Ovary (tissue), 9 donors: ENCODE results near the gene MTG1. TPM values are rescaled to one million over a fixed set of nuclear protein-coding genes. Genes with fewer than 3 reads are reported as not detected.

Experiments used
- DNase-seq, 5 donors: peaks; one replicate each; pipeline ENCODE4 v3.0.0-alpha.2; 2019 to 2020
- H3K27ac ChIP-seq, 2 donors: fragments of 200-600 bp; one replicate each; pipeline versions ENCODE4 v1.5.1 to v1.8.0; 2019 to 2022
- H3K27me3 ChIP-seq: fragments of 200-600 bp; one replicate; pipeline ENCODE4 v1.8.0; 2022
- H3K36me3 ChIP-seq: fragments of 200-600 bp; sonication (generic); one replicate; pipeline ENCODE4 v1.5.1; 2019
- H3K4me1 ChIP-seq: one replicate; pipeline ENCODE4 v1.8.1; 2013; ENCODE audit warnings: mild to moderate bottlenecking, moderate library complexity; ENCODE audit not compliant: insufficient read depth
- H3K4me3 ChIP-seq: fragments of 200-600 bp; sonication (generic); one replicate; pipeline ENCODE4 v1.5.1; 2017
- H3K9me3 ChIP-seq, 2 donors: fragments of 200-600 bp in 1 of 2; sonication (generic) in 1 of 2; one replicate each; pipeline versions ENCODE4 v1.5.1 to v1.8.1; 2013 to 2019; ENCODE audit warnings: mild to moderate bottlenecking in 1 of 2, moderate library complexity in 1 of 2
- CTCF ChIP-seq, 3 donors: fragments of 450-650 bp in 2 of 3; fragments of 200-600 bp in 1 of 3; IDR thresholded peaks; one replicate each; pipeline versions ENCODE4 v1.5.1 to v1.8.0; 2016 to 2022; ENCODE audit warnings: antibody characterized with exemption in 3 of 3, mild to moderate bottlenecking in 1 of 3
- EP300 ChIP-seq: sonication (generic); formaldehyde crosslinking; IDR thresholded peaks from one replicate; pipeline ENCODE4 v1.6.1; 2017; ENCODE audit warnings: antibody characterized with exemption
- POLR2A ChIP-seq: fragments of 450-650 bp; IDR thresholded peaks from one replicate; pipeline ENCODE4 v1.6.1; 2017; ENCODE audit warnings: antibody characterized with exemption, mild to moderate bottlenecking, moderate library complexity
- WGBS, 3 donors: extraction: QIAGEN DNeasy Blood & Tissue Kit in 1 of 3; methylation state at CpG; one replicate each; pipeline versions ENCODE4 v1.1.5 to v1.1.7; 2013 to 2017; 5-methylcytosine and 5-hydroxymethylcytosine counted together
- intact Hi-C, 4 donors: fragments of 100-400 bp; cut with DNase I; formaldehyde crosslinking; loops; one replicate each; pipeline versions ENCODE4 v1.11.0 to v1.15.1; 2022 to 2023
- polyA plus RNA-seq, 2 donors: library from polyadenylated mRNA; stranded (reverse); fragments of 200-250 nt in 1 of 2; fragments of 350-450 nt in 1 of 2; fragmentation: Illumina TruSeq in 1 of 2; extraction: RNeasy Lipid Tissue Mini Kit (QIAGEN cat#74804) in 1 of 2; gene quantifications; one replicate each; pipeline ENCODE4 v1.2.3, GENCODE V29; 2013 to 2014
- total RNA-seq, 7 donors: library from RNA; depleted of rRNA in 2 of 7; stranded (reverse); fragments of >200 nt in 2 of 7; fragmentation: NEBNext Ultra II Directional in 3 of 7; extraction: Animal tissue kit (Norgen Biotek cat#: 25700) in 3 of 7; gene quantifications; one replicate each; pipeline versions ENCODE4 v1.1.0 to v1.2.4, GENCODE V29; 2016 to 2023
- donor health status: DM: no; HTN: no; CAD: no; lungs with moderate emphysema.
- donor health status: DM: no; HTN: no; CAD: no.
- donor health status: Bipolar disorder and iron deficiency.
- donor health status: DM: yes; HTN: yes; CAD: no.
- donor health status: DM: no; HTN: no; CAD: no.
- donor health status: DM: yes; HTN: yes; CAD: no.

The MTG1 gene
- total and polyA plus RNA-seq, 9 donors, result 23.1 to 55.1 (median 33.7) TPM

DNA sequence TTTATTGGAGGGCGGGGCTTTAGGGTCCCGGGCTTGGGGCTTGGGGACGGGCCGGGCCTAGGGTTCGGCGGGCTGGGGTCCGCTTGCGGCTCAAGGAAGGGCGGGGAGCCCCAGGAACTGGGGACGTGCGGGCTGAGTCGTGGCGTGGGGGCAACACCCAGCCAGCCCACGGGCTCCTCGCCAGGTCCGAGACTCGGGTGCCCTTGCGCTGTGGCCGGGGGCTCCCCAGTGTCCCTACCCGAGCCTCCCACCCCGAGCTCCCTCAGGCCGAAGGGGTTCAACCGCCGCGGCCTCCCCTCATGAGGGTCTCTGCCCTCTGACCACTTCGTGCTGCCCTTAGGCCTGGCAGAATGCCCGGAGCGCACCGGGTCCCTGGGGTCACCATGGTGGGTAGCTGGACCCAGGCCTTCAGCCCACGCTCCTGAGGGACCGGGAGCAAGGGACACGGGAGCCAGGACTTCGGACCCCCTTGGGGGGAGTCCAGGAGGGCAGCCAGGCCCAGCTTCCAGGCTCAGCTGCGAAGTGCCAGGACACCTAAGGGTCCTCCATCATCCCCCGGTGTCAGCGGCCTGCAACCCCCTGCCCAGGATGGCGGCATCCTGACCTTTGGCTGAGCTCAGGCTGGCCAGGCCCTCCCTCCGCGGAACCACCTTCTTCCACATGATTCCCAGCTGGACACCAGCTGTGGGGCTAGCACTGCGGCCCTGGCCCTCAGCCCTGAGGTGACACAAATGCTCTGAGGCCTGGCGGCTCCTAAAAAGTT is 35.6 kb upstream of the MTG1 start:
- intact Hi-C loops, result no loop called here
- 73 to 83% (median 77%) methylated on average over 35 to 41 of the region's 41 CpGs for WGBS, 3 donors
- TF ChIP-seq CTCF (IDR thresholded peaks at IDR 0.05), result no peak
- no peak for TF ChIP-seq POLR2A
- no peak for TF ChIP-seq EP300
- Histone ChIP-seq H3K27ac (no peak overlapping the region), H3K36me3 (no peaks in the 10 kb centered on the region), H3K4me1 (peaks cover 7% of the 10 kb centered on the region), H3K27me3 (no peaks in the 10 kb centered on the region), H3K4me3 (no peak overlapping the region), H3K9me3 (no peaks in the 10 kb centered on the region)
- peak in 4 of 5 donors; percentile 40 to 66 (median 64) for DNase-seq

- no peaks in the 10 kb centered on the region for H3K36me3 ChIP-seq
- WGBS, 3 donors, result 80 to 84% (median 80%) methylated on average over 11 of the region's 11 CpGs
- peaks cover 7% of the 10 kb centered on the region for H3K4me1 ChIP-seq
- no peak overlapping the region for H3K4me3 ChIP-seq
- no peaks in the 10 kb centered on the region for H3K9me3 ChIP-seq
- TF ChIP-seq EP300 (no peak), CTCF (IDR thresholded peaks at IDR 0.05) (no peak), POLR2A (no peak)
- intact Hi-C loops, result no loop called here
- no peak overlapping the region for H3K27ac ChIP-seq
- H3K27me3 ChIP-seq, result no peaks in the 10 kb centered on the region
- no peak for DNase-seq
These were observed 35.0 kb upstream of the MTG1 start for GRCh38 chr10:133358925-133359310.

- H3K4me1 ChIP-seq, result peaks cover 7% of the 10 kb centered on the region
- H3K27me3 ChIP-seq, result no peaks in the 10 kb centered on the region
- H3K9me3 ChIP-seq, result no peaks in the 10 kb centered on the region
- H3K4me3 ChIP-seq, result no peak overlapping the region
- H3K36me3 ChIP-seq, result no peaks in the 10 kb centered on the region
- 50 to 60% (median 55%) methylated on average over 4 to 6 of the region's 6 CpGs for WGBS, 3 donors
- DNase-seq, result peak in 1 of 5 donors; percentile 28
- H3K27ac ChIP-seq, result no peak overlapping the region
- TF ChIP-seq EP300 (no peak), CTCF (IDR thresholded peaks at IDR 0.05) (no peak), POLR2A (no peak)
- intact Hi-C loops, result no loop called here
These were observed 34.4 kb upstream of the MTG1 start for GRCh38 chr10:133359554-133359971.

DNA sequence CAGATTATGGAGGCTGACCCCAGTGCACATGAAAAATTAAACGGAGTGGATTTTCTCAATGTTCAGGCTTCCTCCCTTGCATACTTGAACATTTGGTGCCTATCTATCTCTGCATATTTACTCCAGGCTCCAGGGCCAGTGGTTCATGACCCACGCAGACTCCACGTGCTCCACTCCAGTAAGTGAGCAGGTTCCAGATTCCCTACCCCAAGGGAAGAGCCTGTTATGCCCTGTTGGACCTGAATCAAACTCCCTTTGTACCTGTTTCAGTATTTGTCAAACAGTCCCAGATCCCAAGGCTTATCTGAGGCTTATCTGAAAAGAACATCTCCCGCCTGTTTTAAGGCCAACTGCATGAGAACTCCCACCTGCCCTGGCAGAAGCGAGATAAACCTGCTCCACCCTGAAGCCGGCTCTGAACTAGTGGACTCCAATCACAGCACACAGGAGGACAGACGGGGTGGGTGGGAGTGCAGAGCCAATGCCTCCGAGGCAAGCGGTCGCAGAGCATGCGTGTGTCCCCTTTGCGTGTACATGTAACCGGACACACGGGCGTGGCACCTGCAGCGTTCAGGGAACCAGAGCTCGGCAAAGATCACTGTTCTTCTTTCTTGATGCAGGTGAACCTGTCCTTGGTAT is 33.9 kb upstream of the MTG1 start:
- H3K27ac ChIP-seq, result no peak overlapping the region
- peaks cover 7% of the 10 kb centered on the region for H3K4me1 ChIP-seq
- 64 to 72% (median 71%) methylated on average over 17 of the region's 17 CpGs for WGBS, 3 donors
- H3K9me3 ChIP-seq, result no peaks in the 10 kb centered on the region
- TF ChIP-seq CTCF (IDR thresholded peaks at IDR 0.05) (no peak), EP300 (no peak), POLR2A (no peak)
- H3K4me3 ChIP-seq, result no peak overlapping the region
- intact Hi-C loops, result no loop called here
- DNase-seq, result no peak
- H3K27me3 ChIP-seq, result no peaks in the 10 kb centered on the region
- no peaks in the 10 kb centered on the region for H3K36me3 ChIP-seq
